Endothelial cell (in vitro differentiated cells): Measurements from ENCODE around the gene CABYR. TPM values are rescaled to one million over a fixed set of nuclear protein-coding genes. Genes with fewer than 3 reads are reported as not detected.

Experiments
- DNase-seq: peaks from one replicate; pipeline ENCODE4 v3.0.0; 2021; ENCODE audit warnings: low spot score
- H3K27ac Mint-ChIP-seq: one replicate; pipeline ENCODE4 v1.8.0; 2021; ENCODE audit warnings: mixed read lengths, inconsistent platforms; ENCODE audit not compliant: unreplicated experiment
- H3K27me3 Mint-ChIP-seq: one replicate; pipeline ENCODE4 v1.8.0; 2021; ENCODE audit warnings: mild to moderate bottlenecking, moderate library complexity, mixed read lengths, inconsistent platforms; ENCODE audit not compliant: unreplicated experiment
- H3K36me3 Mint-ChIP-seq: one replicate; pipeline ENCODE4 v1.8.0; 2021; ENCODE audit warnings: mild to moderate bottlenecking, low read depth, mixed read lengths, inconsistent platforms; ENCODE audit not compliant: unreplicated experiment
- H3K4me1 Mint-ChIP-seq: one replicate; pipeline ENCODE4 v1.8.0; 2021; ENCODE audit warnings: mild to moderate bottlenecking, mixed read lengths, inconsistent platforms; ENCODE audit not compliant: unreplicated experiment
- H3K4me3 Mint-ChIP-seq: one replicate; pipeline ENCODE4 v1.8.0; 2021; ENCODE audit warnings: mild to moderate bottlenecking, mixed read lengths, inconsistent platforms; ENCODE audit not compliant: unreplicated experiment
- H3K9me3 Mint-ChIP-seq: one replicate; pipeline ENCODE4 v1.8.0; 2021; ENCODE audit warnings: mixed read lengths, inconsistent platforms; ENCODE audit not compliant: unreplicated experiment
- CTCF ChIP-seq: fragments of 200-600 bp; sonication (generic); IDR thresholded peaks from one replicate; pipeline ENCODE4 v1.5.0; 2021; ENCODE audit warnings: antibody characterized with exemption; ENCODE audit not compliant: unreplicated experiment
- long read RNA-seq: library from polyadenylated mRNA; unstranded; transcript quantifications from one replicate; pipeline ENCODE4 v2.0.0, GENCODE V29; 2020; ENCODE audit not compliant: unreplicated experiment
- total RNA-seq: library from RNA; stranded (reverse); fragmentation: NEBNext Ultra II Directional; extraction: Animal tissue kit (Norgen Biotek cat#: 25700); gene quantifications from one replicate; pipeline ENCODE4 v1.2.1, GENCODE V29; 2021; ENCODE audit not compliant: unreplicated experiment

The CABYR gene
- 8.4 TPM for total RNA-seq
- long read RNA-seq, partial matches to known transcripts, result 0 of 3 reads
- long read RNA-seq, other reads (novel, unspliced or antisense), result 1 of 3 reads

GRCh38 chr18:24138789-24139616, at the start of gene CABYR:
Gene CABYR (plus strand): TSS chr18:24139062. CDS start chr18:24143115, 4,053 bp downstream.
- peak; percentile 81 for DNase-seq
- no peaks in the 10 kb centered on the region for H3K9me3 Mint-ChIP-seq
- H3K4me3 Mint-ChIP-seq, result peak within 1 kb of the TSS; percentile 91
- H3K27ac Mint-ChIP-seq, result peak within 1 kb of the TSS; percentile 84
- no peaks in the 10 kb centered on the region for H3K27me3 Mint-ChIP-seq
- no peaks in the 10 kb centered on the region for H3K4me1 Mint-ChIP-seq
- no peak for TF ChIP-seq CTCF
- H3K36me3 Mint-ChIP-seq, result peaks cover 1% of the 10 kb centered on the region

GRCh38 chr18:24089076-24089475, 49.8 kb upstream of the CABYR start:
- no peak for DNase-seq
- H3K27me3 Mint-ChIP-seq, result no peaks in the 10 kb centered on the region
- H3K4me1 Mint-ChIP-seq, result peaks cover 12% of the 10 kb centered on the region
- no peaks in the 10 kb centered on the region for H3K36me3 Mint-ChIP-seq
- no peak for TF ChIP-seq CTCF
- H3K4me3 Mint-ChIP-seq, result peak overlapping the region; percentile 52
- no peaks in the 10 kb centered on the region for H3K9me3 Mint-ChIP-seq
- H3K27ac Mint-ChIP-seq, result peak overlapping the region; percentile 54

GRCh38 chr18:24089515-24090337, 49.1 kb upstream of the CABYR start:
- TF ChIP-seq CTCF, result no peak
- no peak for DNase-seq
- no peak overlapping the region for H3K4me3 Mint-ChIP-seq
- no peaks in the 10 kb centered on the region for H3K36me3 Mint-ChIP-seq
- H3K27me3 Mint-ChIP-seq, result no peaks in the 10 kb centered on the region
- H3K9me3 Mint-ChIP-seq, result no peaks in the 10 kb centered on the region
- no peak overlapping the region for H3K27ac Mint-ChIP-seq
- peaks cover 12% of the 10 kb centered on the region for H3K4me1 Mint-ChIP-seq

- Mint-ChIP-seq H3K27ac (no peak overlapping the region), H3K4me1 (peaks cover 12% of the 10 kb centered on the region), H3K36me3 (no peaks in the 10 kb centered on the region), H3K4me3 (no peak overlapping the region), H3K27me3 (no peaks in the 10 kb centered on the region), H3K9me3 (no peaks in the 10 kb centered on the region)
- no peak for TF ChIP-seq CTCF
- DNase-seq, result no peak
Observed at GRCh38 chr18:24090876-24091275, 48.0 kb upstream of the CABYR start.

- Mint-ChIP-seq H3K4me3 (no peak overlapping the region), H3K36me3 (peaks cover 10% of the 10 kb centered on the region), H3K4me1 (peaks cover under 1% of the 10 kb centered on the region), H3K27me3 (no peaks in the 10 kb centered on the region), H3K9me3 (no peaks in the 10 kb centered on the region), H3K27ac (no peak overlapping the region)
- TF ChIP-seq CTCF, result no peak
- no peak for DNase-seq
Observed at GRCh38 chr18:24094561-24094960, 44.3 kb upstream of the CABYR start.
